PFSK-1 (cell line): ENCODE measurements around the gene DIP2B.

Experiments
- POLR2AphosphoS5 ChIP-seq: IDR thresholded peaks from 2 replicates; pipeline ENCODE4 v1.6.1; 2012; ENCODE audit warnings: low read depth, mild to moderate bottlenecking, control low read depth, low read length, moderate library complexity
- TF ChIP-seq, protein P1 (sequence below), 2 experiments: IDR thresholded peaks; 2 replicates each; pipeline versions ENCODE4 v1.6.1 to v1.8.0; 2011 to 2012; ENCODE audit warnings: low read depth in 2 of 2, low read length in 2 of 2, control low read depth in 1 of 2, inconsistent platforms in 1 of 2, mild to moderate bottlenecking in 1 of 2, moderate library complexity in 1 of 2; ENCODE audit not compliant: insufficient read depth in 1 of 2

DNA sequence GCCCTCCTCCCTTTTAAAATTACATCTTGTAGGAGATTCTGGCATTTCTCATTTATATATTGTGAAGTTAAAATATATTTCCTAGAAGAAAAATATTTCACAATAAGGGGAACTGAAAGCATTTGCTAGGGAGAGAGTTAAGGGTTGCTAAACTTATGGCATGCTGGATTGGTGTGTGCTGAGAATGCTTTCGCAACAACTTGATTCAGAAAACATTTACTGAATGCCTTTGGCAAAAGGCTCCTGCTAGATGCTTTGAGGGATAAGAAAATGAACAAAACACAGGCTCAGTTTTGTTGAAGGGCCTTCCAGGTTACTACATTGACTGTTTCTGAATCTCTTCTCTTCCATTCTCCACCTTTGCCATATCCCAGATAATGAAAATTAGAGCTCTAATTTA is 67.5 kb downstream of the DIP2B start:
- TF ChIP-seq, protein P1, sequence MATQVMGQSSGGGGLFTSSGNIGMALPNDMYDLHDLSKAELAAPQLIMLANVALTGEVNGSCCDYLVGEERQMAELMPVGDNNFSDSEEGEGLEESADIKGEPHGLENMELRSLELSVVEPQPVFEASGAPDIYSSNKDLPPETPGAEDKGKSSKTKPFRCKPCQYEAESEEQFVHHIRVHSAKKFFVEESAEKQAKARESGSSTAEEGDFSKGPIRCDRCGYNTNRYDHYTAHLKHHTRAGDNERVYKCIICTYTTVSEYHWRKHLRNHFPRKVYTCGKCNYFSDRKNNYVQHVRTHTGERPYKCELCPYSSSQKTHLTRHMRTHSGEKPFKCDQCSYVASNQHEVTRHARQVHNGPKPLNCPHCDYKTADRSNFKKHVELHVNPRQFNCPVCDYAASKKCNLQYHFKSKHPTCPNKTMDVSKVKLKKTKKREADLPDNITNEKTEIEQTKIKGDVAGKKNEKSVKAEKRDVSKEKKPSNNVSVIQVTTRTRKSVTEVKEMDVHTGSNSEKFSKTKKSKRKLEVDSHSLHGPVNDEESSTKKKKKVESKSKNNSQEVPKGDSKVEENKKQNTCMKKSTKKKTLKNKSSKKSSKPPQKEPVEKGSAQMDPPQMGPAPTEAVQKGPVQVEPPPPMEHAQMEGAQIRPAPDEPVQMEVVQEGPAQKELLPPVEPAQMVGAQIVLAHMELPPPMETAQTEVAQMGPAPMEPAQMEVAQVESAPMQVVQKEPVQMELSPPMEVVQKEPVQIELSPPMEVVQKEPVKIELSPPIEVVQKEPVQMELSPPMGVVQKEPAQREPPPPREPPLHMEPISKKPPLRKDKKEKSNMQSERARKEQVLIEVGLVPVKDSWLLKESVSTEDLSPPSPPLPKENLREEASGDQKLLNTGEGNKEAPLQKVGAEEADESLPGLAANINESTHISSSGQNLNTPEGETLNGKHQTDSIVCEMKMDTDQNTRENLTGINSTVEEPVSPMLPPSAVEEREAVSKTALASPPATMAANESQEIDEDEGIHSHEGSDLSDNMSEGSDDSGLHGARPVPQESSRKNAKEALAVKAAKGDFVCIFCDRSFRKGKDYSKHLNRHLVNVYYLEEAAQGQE (IDR thresholded peaks at IDR 0.05; ENCODE audit: insufficient read depth in 1 of 2, low read depth in 2 of 2, low read length in 2 of 2) = no peak
- no peak for TF ChIP-seq POLR2AphosphoS5
